ENCODE results near the gene RAB40B.

DNA sequence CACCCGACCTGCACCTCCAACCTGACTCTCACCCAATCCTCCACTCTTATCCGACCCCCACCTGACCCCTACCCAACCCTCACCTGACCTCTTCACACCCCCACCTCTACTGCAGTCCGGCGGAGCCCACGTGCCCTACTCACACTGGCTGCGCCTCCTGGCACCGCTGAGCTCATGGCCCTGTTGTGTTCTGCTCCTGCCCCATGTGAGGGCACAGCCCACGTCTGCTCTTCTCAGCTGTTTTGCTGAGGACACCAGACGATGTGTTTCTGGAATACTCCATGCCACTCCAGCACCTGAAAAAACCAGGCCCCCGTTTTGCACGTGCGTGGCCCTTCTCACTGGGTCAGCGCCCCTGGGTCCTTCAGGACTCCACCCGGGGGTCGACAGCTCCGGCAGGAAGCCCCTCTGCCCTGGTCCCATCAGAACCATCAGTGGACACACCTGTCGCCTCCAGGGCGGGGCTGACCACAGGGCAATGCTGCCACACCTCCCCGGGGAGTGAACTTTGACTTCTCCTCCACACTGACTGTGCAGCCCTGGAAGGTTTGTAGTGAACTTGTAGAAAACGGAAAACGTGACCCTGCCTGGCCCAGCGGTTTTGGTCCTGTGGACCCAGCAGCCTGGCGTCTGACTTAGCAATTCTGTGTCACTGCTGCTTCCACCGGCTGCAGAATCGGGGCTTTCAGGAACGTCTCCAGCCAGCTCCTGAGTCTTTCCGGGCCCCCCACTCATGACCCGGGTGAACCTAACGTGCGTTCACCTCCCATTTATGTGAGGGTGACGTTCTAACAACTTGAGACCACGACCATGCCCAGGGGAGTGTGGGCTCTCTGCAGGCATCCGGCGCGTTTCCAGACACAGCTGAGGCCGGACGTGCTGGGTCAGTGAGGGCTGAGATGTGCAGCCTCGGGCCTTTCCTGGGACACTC, 5.7 kb upstream of the RAB40B start:
- TF ChIP-seq CTCF (conservative IDR thresholded peaks at IDR 0.05; ENCODE audit: low read depth, low read length), result no peak
- no peak for TF ChIP-seq EZH2 (IDR thresholded peaks at IDR 0.05; ENCODE audit: low read length, unreplicated experiment)
- no peak for TF ChIP-seq EZH2phosphoT487 (IDR thresholded peaks at IDR 0.05; ENCODE audit: borderline replicate concordance, low read length)
